ENCODE measurements around the gene MRPL19. TPM values are rescaled to one million over a fixed set of nuclear protein-coding genes. Genes with fewer than 3 reads are reported as not detected.

MRPL19 gene
- total RNA-seq, 1 experiment from 2014 or later: 65.3 TPM

- H3K9me2 ChIP-seq (ENCODE audit: insufficient read depth): no peaks in the 10 kb centered on the region
- H3K36me3 ChIP-seq (ENCODE audit: control insufficient read depth in 1 of 2, insufficient read depth in 2 of 2, low read length in 2 of 2): no peaks in the 10 kb centered on the region
- BruUV-seq (replicated peaks): no TSS peak
- ChIA-PET POLR2A (interaction anchor here (0.6 kb wide), 1 partner anchor 1205 kb away, joined by 3 read pairs; no protein-coding TSS in a partner anchor), CTCF (no interaction called here), RAD21 (ENCODE audit: low non-redundant PET in 1 of 2, low total read pairs in 2 of 2, uncharacterized antibody in 2 of 2, unreplicated experiment in 2 of 2) (no interaction called here)
- H3K9me3 ChIP-seq (ENCODE audit: control insufficient read depth in 1 of 2, insufficient read depth in 1 of 2, low read depth in 1 of 2, low read length in 2 of 2): no peaks in the 10 kb centered on the region
- H2AFZ ChIP-seq (ENCODE audit: low read depth, low read length, poor library complexity, severe bottlenecking): no peak overlapping the region
- intact Hi-C loops (cut with micrococcal nuclease): no loop called here
- H3K4me1 ChIP-seq (ENCODE audit: control insufficient read depth in 1 of 2, insufficient read depth in 2 of 2, low read length in 2 of 2): no peaks in the 10 kb centered on the region
- no peak overlapping the region for H3K9ac ChIP-seq (ENCODE audit: low read length)
- H3K79me2 ChIP-seq (ENCODE audit: insufficient read depth, low read length): no peaks in the 10 kb centered on the region
- no peaks in the 10 kb centered on the region for H3K27me3 ChIP-seq (ENCODE audit: insufficient read depth, low read length)
- DNase-seq (ENCODE audit: low read depth, low spot score) (no peak), ATAC-seq (no peak)
- H4K20me1 ChIP-seq (ENCODE audit: insufficient read depth): no peaks in the 10 kb centered on the region
- H3K27ac ChIP-seq (ENCODE audit: low read depth, low read length): no peak overlapping the region
- no peak for TF ChIP-seq MAX (IDR thresholded peaks at IDR 0.05)
- no peak for TF ChIP-seq SP1 (IDR thresholded peaks at IDR 0.05; ENCODE audit: low read depth)
- TF ChIP-seq POLR2AphosphoS5 (IDR thresholded peaks at IDR 0.05; ENCODE audit: low read depth, low read length): no peak
- TF ChIP-seq ZNF274 (IDR thresholded peaks at IDR 0.05; ENCODE audit: low read depth, low read length): no peak
- no peak for TF ChIP-seq ATF3 (IDR thresholded peaks at IDR 0.05)
- no peak for TF ChIP-seq ZBTB33 (IDR thresholded peaks at IDR 0.05; ENCODE audit: extremely low read depth, insufficient replicate concordance, low read length)
- no peak for TF ChIP-seq TCF7L2 (IDR thresholded peaks at IDR 0.05; ENCODE audit: borderline replicate concordance, extremely low read depth, insufficient read depth, insufficient read length)
- TF ChIP-seq ZFX (IDR thresholded peaks at IDR 0.05): no peak
- TF ChIP-seq SIN3A (IDR thresholded peaks at IDR 0.05; ENCODE audit: low read depth): no peak
- no peak for TF ChIP-seq EZH2phosphoT487 (IDR thresholded peaks at IDR 0.05; ENCODE audit: borderline replicate concordance)
- TF ChIP-seq ELF1 (IDR thresholded peaks at IDR 0.05; ENCODE audit: borderline replicate concordance, low read depth): no peak
- no peak for TF ChIP-seq SRF (IDR thresholded peaks at IDR 0.05; ENCODE audit: low read depth)
- H3K4me2 ChIP-seq (ENCODE audit: low read length): no peak overlapping the region
- H3K4me3 ChIP-seq (replicated peaks in 1 of 2; ENCODE audit: low read depth in 1 of 2, low read length in 2 of 2): no peak overlapping the region
Measured at GRCh38 chr2:75737961-75738360, 91.4 kb downstream of the MRPL19 start.

Other genes with a start within 250 kb of the MRPL19 start
- 2.8 TPM for gene EVA1A, start 85.8 kb upstream of the MRPL19 start, total RNA-seq (2021; ENCODE audit: unreplicated experiment)
- gene GCFC2, start 64.1 kb downstream of the MRPL19 start, total RNA-seq (2021; ENCODE audit: unreplicated experiment): 20.1 TPM

All from HCT116 (cell line).